Keratinocyte (primary cell): ENCODE results near the gene C20orf204. TPM values are rescaled to one million over a fixed set of nuclear protein-coding genes. Genes with fewer than 3 reads are reported as not detected.

Source experiments
- DNase-seq: peaks from one replicate; pipeline ENCODE4 v3.0.0-alpha.2; 2011; ENCODE audit warnings: low read depth, missing footprints, low spot score
- FAIRE-seq: peaks from 2 replicates; lab custom pipeline; 2011; peaks lifted over from hg19 to GRCh38; lab: Jason Lieb, UNC
- H2AFZ ChIP-seq: 2 replicates; pipeline ENCODE4 v1.6.0; 2012; ENCODE audit warnings: low read length, control low read depth, inconsistent platforms; ENCODE audit not compliant: control insufficient read depth
- H3K27ac ChIP-seq: 2 replicates; pipeline ENCODE4 v1.5.1; 2011; ENCODE audit warnings: low read length; ENCODE audit not compliant: control insufficient read depth, insufficient read depth
- H3K27me3 ChIP-seq: 3 replicates; pipeline ENCODE4 v1.6.0; 2011; ENCODE audit warnings: low read length; ENCODE audit not compliant: control insufficient read depth, insufficient read depth; ENCODE audit errors: extremely low read depth
- H3K36me3 ChIP-seq, 2 experiments: 2 replicates in 1 of 2; 3 replicates in 1 of 2; pipeline ENCODE4 v1.5.1; 2011; ENCODE audit warnings: low read length in 2 of 2, mild to moderate bottlenecking in 1 of 2; ENCODE audit not compliant: control insufficient read depth in 2 of 2, insufficient read depth in 2 of 2; ENCODE audit errors: extremely low read depth in 1 of 2
- H3K4me1 ChIP-seq: 3 replicates; pipeline ENCODE4 v1.5.1; 2011; ENCODE audit warnings: low read length; ENCODE audit not compliant: control insufficient read depth, insufficient read depth; ENCODE audit errors: extremely low read depth
- H3K4me2 ChIP-seq: 3 replicates; pipeline ENCODE4 v1.6.0; 2011; ENCODE audit warnings: low read depth, low read length; ENCODE audit not compliant: control insufficient read depth, insufficient read depth; ENCODE audit errors: extremely low read depth
- H3K4me3 ChIP-seq, 3 experiments: fragments of 200-600 bp in 1 of 3; sonication (generic) in 1 of 3; 2 replicates in 2 of 3; 3 replicates in 1 of 3; pipeline ENCODE4 v1.5.1; 2011 to 2016; ENCODE audit warnings: low read length in 3 of 3, mild to moderate bottlenecking in 3 of 3, control low read depth in 2 of 3, inconsistent platforms in 1 of 3, low read depth in 1 of 3, mixed read lengths in 1 of 3, mixed run types in 1 of 3, moderate library complexity in 1 of 3; ENCODE audit not compliant: control insufficient read depth in 2 of 3, insufficient read depth in 2 of 3; ENCODE audit errors: extremely low read depth in 1 of 3
- H3K79me2 ChIP-seq: 2 replicates; pipeline ENCODE4 v1.6.0; 2012; ENCODE audit warnings: low read length; ENCODE audit not compliant: control insufficient read depth, insufficient read depth
- H3K9ac ChIP-seq: 3 replicates; pipeline ENCODE4 v1.6.0; 2011; ENCODE audit warnings: low read length; ENCODE audit not compliant: control insufficient read depth, insufficient read depth; ENCODE audit errors: extremely low read depth
- H3K9me1 ChIP-seq: 3 replicates; pipeline ENCODE4 v1.6.0; 2011; ENCODE audit warnings: low read length; ENCODE audit not compliant: control insufficient read depth, insufficient read depth; ENCODE audit errors: extremely low read depth
- H3K9me3 ChIP-seq: 2 replicates; pipeline ENCODE4 v1.5.1; 2012; ENCODE audit warnings: low read depth, low read length; ENCODE audit not compliant: control insufficient read depth
- H4K20me1 ChIP-seq: 3 replicates; pipeline ENCODE4 v1.6.0; 2011; ENCODE audit warnings: low read length; ENCODE audit not compliant: control insufficient read depth, insufficient read depth; ENCODE audit errors: extremely low read depth
- EZH2 ChIP-seq: IDR thresholded peaks from one replicate; pipeline ENCODE4 v1.6.1; 2012; ENCODE audit warnings: inconsistent platforms, mild to moderate bottlenecking, low read length, moderate library complexity
- dilution Hi-C: fragments of 300-500 bp; cut with MboI; formaldehyde crosslinking; loops from one replicate; pipeline ENCODE4 v1.7.0; 2020; ENCODE audit warnings: low sequenced_read_pairs; ENCODE audit not compliant: extremely low pct_ligation_motif_present
- polyA plus RNA-seq, 5 experiments: library from polyadenylated mRNA; depleted of rRNA in 3 of 5; stranded (reverse) in 3 of 5; stranded (forward) in 1 of 5; unstranded in 1 of 5; fragments of >200 nt; gene quantifications; 1 replicate in 1 of 5; 2 replicates in 3 of 5; 3 replicates in 1 of 5; pipeline versions ENCODE4 v1.2.1 to v1.2.3, GENCODE V29; 2011 to 2012; ENCODE audit warnings: missing spikeins in 2 of 5, low read depth in 1 of 5, low replicate concordance in 1 of 5
- TF ChIP-seq, protein P1 (sequence below), 3 experiments: IDR thresholded peaks in 1 of 3; conservative IDR thresholded peaks in 1 of 3; optimal IDR thresholded peaks in 1 of 3; 2 replicates in 2 of 3; 3 replicates in 1 of 3; pipeline versions ENCODE3 to v1.5.1; 2011; ENCODE audit warnings: low read length in 3 of 3, mild to moderate bottlenecking in 3 of 3, moderate library complexity in 2 of 3, control low read depth in 1 of 3, inconsistent platforms in 1 of 3; ENCODE audit not compliant: insufficient read depth in 2 of 3; ENCODE audit errors: extremely low read depth in 1 of 3

Gene C20orf204
- polyA plus RNA-seq, 1 donor (not counting 4 experiments of a cell fraction or from before 2014, with no cell fraction given) = 0.08 TPM

DNA sequence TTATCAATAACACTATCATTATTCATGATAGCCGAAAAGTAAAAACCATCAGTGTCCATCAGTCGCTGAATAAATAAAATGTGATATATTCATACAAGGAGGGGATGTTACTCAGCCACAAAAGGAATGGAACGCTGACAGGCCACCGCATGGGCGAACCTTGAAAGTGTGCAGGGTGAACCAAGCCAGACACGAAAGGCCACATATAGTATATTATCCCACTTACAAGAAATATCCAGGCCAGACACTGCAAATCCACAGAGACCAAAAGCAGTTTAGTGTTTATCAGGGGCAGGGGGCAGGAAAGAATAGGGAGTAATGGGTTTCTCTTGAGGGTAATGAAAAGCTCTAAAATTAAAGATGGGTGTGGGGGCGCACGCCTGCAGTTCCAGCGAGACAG is 7.8 kb downstream of the C20orf204 start:
- H3K9me3 ChIP-seq = no peaks in the 10 kb centered on the region
- H3K4me1 ChIP-seq = peaks cover 17% of the 10 kb centered on the region
- H3K4me3 ChIP-seq = no peak overlapping the region
- no peak overlapping the region for H2AFZ ChIP-seq
- peaks cover 56% of the 10 kb centered on the region for H3K27me3 ChIP-seq
- no peaks in the 10 kb centered on the region for H3K36me3 ChIP-seq
- FAIRE-seq (no peak), DNase-seq (no peak)
- dilution Hi-C loops = no loop called here
- H4K20me1 ChIP-seq = no peaks in the 10 kb centered on the region
- no peak overlapping the region for H3K27ac ChIP-seq
- no peaks in the 10 kb centered on the region for H3K79me2 ChIP-seq
- TF ChIP-seq, protein P1, sequence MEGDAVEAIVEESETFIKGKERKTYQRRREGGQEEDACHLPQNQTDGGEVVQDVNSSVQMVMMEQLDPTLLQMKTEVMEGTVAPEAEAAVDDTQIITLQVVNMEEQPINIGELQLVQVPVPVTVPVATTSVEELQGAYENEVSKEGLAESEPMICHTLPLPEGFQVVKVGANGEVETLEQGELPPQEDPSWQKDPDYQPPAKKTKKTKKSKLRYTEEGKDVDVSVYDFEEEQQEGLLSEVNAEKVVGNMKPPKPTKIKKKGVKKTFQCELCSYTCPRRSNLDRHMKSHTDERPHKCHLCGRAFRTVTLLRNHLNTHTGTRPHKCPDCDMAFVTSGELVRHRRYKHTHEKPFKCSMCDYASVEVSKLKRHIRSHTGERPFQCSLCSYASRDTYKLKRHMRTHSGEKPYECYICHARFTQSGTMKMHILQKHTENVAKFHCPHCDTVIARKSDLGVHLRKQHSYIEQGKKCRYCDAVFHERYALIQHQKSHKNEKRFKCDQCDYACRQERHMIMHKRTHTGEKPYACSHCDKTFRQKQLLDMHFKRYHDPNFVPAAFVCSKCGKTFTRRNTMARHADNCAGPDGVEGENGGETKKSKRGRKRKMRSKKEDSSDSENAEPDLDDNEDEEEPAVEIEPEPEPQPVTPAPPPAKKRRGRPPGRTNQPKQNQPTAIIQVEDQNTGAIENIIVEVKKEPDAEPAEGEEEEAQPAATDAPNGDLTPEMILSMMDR (optimal IDR thresholded peaks at IDR 0.05 in 1 of 3, IDR thresholded peaks at IDR 0.05 in 1 of 3, conservative IDR thresholded peaks at IDR 0.05 in 1 of 3; ENCODE audit: extremely low read depth in 1 of 3, insufficient read depth in 2 of 3, low read length in 3 of 3) = no peak
- TF ChIP-seq EZH2 = no peak
- no peak overlapping the region for H3K9ac ChIP-seq
- no peak overlapping the region for H3K4me2 ChIP-seq
- no peaks in the 10 kb centered on the region for H3K9me1 ChIP-seq

DNA sequence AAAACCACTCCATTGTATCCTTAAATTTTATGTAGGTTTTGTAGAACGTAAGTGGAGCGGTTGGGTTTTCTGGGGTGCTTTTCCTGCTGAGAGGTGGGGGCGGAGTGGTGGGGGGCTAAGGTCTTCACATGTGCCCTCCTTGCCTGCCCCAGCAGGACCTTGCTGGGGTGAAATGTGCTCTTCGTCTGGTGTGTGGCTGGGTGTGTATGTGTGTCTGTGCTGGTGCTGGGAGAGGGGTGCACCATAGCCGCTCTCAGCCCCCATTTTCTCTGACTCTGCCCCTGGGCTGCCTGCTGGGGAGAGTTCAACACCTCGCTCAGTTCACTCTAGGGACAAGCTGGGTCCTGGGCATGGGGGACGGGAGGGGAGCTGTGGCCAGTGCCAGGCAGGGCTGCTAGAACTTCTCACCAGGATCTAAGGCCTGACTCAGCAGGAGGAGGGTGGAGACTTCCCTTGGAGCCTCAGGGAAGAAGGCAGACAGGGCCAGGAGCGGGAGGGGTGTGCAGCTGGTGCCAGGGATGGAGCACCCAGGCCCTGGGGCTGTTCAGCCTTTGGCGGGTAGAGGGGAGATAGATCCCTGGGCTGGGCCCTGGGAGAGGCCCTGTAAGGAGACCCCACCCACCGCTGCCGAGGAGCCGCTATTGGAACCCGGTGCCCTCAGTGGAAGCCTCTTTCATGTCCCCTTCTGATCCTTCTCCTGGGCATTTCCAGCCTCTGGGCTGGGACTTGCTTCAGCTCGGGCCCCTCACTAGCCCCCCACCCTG is 8.7 kb downstream of the C20orf204 start:
- Histone ChIP-seq H3K4me3 (no peak overlapping the region), H3K4me1 (peaks cover 13% of the 10 kb centered on the region), H3K27ac (no peak overlapping the region), H3K9me1 (no peaks in the 10 kb centered on the region), H3K9ac (no peak overlapping the region), H3K9me3 (no peaks in the 10 kb centered on the region), H4K20me1 (no peaks in the 10 kb centered on the region), H3K79me2 (no peaks in the 10 kb centered on the region), H3K36me3 (no peaks in the 10 kb centered on the region), H2AFZ (no peak overlapping the region), H3K4me2 (peak overlapping the region; percentile 48), H3K27me3 (peaks cover 57% of the 10 kb centered on the region)
- TF ChIP-seq, protein P1 (optimal IDR thresholded peaks at IDR 0.05 in 1 of 3, IDR thresholded peaks at IDR 0.05 in 1 of 3, conservative IDR thresholded peaks at IDR 0.05 in 1 of 3; ENCODE audit: extremely low read depth in 1 of 3, insufficient read depth in 2 of 3, low read length in 3 of 3) = no peak
- peak; percentile 38 for TF ChIP-seq EZH2
- dilution Hi-C loops = no loop called here
- peak; percentile 87 for FAIRE-seq
- DNase-seq = no peak
